ENCODE results near the gene TNFRSF19. TPM values are rescaled to one million over a fixed set of nuclear protein-coding genes. Genes with fewer than 3 reads are reported as not detected.

TNFRSF19 gene
- total and polyA plus RNA-seq, 2 donors from 2014 or later = 10.1 to 14.7 TPM

GRCh38 chr13:23703246-23703860, 133.1 kb downstream of the TNFRSF19 start:
- H3K4me3 ChIP-seq (ENCODE audit: low read length in 3 of 3) = no peak overlapping the region
- peak in 2 of 5 donors; percentile 48 to 82 for DNase-seq
- H3K36me3 ChIP-seq (ENCODE audit: control insufficient read depth in 2 of 3, insufficient read depth in 3 of 3, low read length in 3 of 3) = no peaks in the 10 kb centered on the region
- no peak for FAIRE-seq
- H3K27me3 ChIP-seq (ENCODE audit: control insufficient read depth, insufficient read depth, low read length) = no peaks in the 10 kb centered on the region
- H3K9ac ChIP-seq (ENCODE audit: low read length in 3 of 3) = no peak overlapping the region
- H3K4me1 ChIP-seq (ENCODE audit: control insufficient read depth in 2 of 3, insufficient read depth in 2 of 3, low read depth in 1 of 3, low read length in 3 of 3) = no peaks in the 10 kb centered on the region
- no peak overlapping the region for H3K27ac ChIP-seq (ENCODE audit: low read depth in 2 of 2, low read length in 2 of 2)
- H3K9me3 ChIP-seq (ENCODE audit: control insufficient read depth in 2 of 3, insufficient read depth in 1 of 3, low read length in 3 of 3) = no peaks in the 10 kb centered on the region
- TF ChIP-seq CTCF (IDR thresholded peaks at IDR 0.05; ENCODE audit: borderline replicate concordance, extremely low read depth, insufficient read depth) = no peak
- intact Hi-C loops (cut with DNase I) = no loop called here

DNA sequence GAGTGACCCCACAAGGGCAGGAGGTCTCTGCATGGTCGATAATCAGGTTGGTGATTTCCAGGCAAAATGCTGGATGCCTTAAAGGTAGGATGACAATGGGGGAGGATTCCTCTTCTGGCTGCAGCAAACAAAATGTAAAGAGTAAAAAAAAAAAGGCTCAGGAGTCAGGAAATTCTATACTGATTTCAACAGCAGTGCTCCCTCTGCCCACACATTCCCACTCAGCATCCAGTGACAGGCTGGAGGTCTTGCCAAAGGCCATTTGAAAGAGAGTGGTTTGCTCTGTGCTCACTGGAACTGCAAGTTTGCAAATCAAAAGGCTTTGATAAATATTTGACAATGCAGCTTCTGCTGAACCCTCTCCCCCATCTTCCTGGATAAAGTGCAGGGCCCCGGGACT, 135.4 kb downstream of the TNFRSF19 start:
- Histone ChIP-seq H3K9ac (ENCODE audit: low read length in 3 of 3) (no peak overlapping the region), H3K27ac (ENCODE audit: low read depth in 2 of 2, low read length in 2 of 2) (no peak overlapping the region), H3K4me1 (ENCODE audit: control insufficient read depth in 2 of 3, insufficient read depth in 2 of 3, low read depth in 1 of 3, low read length in 3 of 3) (no peaks in the 10 kb centered on the region), H3K4me3 (ENCODE audit: low read length in 3 of 3) (no peak overlapping the region), H3K27me3 (ENCODE audit: control insufficient read depth, insufficient read depth, low read length) (no peaks in the 10 kb centered on the region), H3K9me3 (ENCODE audit: control insufficient read depth in 2 of 3, insufficient read depth in 1 of 3, low read length in 3 of 3) (no peaks in the 10 kb centered on the region), H3K36me3 (ENCODE audit: control insufficient read depth in 2 of 3, insufficient read depth in 3 of 3, low read length in 3 of 3) (no peaks in the 10 kb centered on the region)
- TF ChIP-seq CTCF (IDR thresholded peaks at IDR 0.05; ENCODE audit: borderline replicate concordance, extremely low read depth, insufficient read depth) = no peak
- FAIRE-seq (no peak), DNase-seq (peak in 3 of 5 donors; percentile 73 to 86 (median 85))
- intact Hi-C loops (cut with DNase I) = no loop called here

DNA sequence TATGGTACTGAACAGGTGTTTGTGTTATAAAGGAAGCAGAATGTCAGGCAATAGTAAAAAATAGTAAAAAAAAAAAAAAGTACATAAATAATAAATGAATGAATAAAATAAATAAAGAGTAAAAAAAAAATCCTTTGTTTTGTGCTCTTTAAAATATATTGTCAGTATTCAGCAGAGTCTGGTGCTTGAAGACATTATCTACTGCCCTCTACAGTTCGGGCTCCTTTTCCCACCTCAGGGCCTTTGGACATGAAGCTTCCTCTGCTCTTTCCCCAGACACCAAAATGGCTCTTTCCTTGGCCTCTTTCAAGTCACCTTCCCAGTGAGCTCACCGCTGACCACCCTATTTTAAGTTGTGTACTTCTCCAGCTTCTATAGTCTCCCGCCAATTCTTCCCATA, 137.5 kb downstream of the TNFRSF19 start:
- H3K27me3 ChIP-seq (ENCODE audit: control insufficient read depth, insufficient read depth, low read length) = no peaks in the 10 kb centered on the region
- TF ChIP-seq CTCF (IDR thresholded peaks at IDR 0.05; ENCODE audit: borderline replicate concordance, extremely low read depth, insufficient read depth) = peak; percentile 31
- no peaks in the 10 kb centered on the region for H3K4me1 ChIP-seq (ENCODE audit: control insufficient read depth in 2 of 3, insufficient read depth in 2 of 3, low read depth in 1 of 3, low read length in 3 of 3)
- H3K9ac ChIP-seq (ENCODE audit: low read length in 3 of 3) = no peak overlapping the region
- no peak overlapping the region for H3K27ac ChIP-seq (ENCODE audit: low read depth in 2 of 2, low read length in 2 of 2)
- no peak overlapping the region for H3K4me3 ChIP-seq (ENCODE audit: low read length in 3 of 3)
- peaks cover 0 to 2% (median 0%) of the 10 kb centered on the region in 3 donors for H3K9me3 ChIP-seq (ENCODE audit: control insufficient read depth in 2 of 3, insufficient read depth in 1 of 3, low read length in 3 of 3)
- no peak for DNase-seq
- intact Hi-C loops (cut with DNase I) = no loop called here
- FAIRE-seq = peak; percentile 77
- H3K36me3 ChIP-seq (ENCODE audit: control insufficient read depth in 2 of 3, insufficient read depth in 3 of 3, low read length in 3 of 3) = no peaks in the 10 kb centered on the region

DNA sequence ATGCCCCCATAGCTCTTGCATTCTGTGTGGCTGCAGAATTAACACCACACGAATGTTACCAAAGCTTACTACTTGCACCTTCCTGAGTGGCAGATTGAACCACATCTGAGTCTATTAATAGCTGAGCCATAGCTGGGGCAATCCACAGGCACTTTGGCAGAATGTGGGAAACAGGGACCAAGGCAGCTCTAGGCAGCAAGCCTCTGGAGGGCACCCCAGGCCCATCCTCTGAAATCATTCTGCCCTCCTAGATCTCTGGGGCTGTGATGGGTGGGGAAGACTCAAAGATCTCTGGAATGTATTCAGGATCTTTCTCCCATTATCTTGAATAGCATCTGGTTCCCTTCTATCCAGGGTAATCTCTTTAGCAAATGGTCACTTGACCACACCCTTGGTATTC, 139.3 kb downstream of the TNFRSF19 start:
- FAIRE-seq = no peak

More for the DNA sequence above, 139.3 kb downstream of the TNFRSF19 start:
- Histone ChIP-seq H3K36me3 (ENCODE audit: control insufficient read depth in 2 of 3, insufficient read depth in 3 of 3, low read length in 3 of 3) (no peaks in the 10 kb centered on the region), H3K4me3 (ENCODE audit: low read length in 3 of 3) (no peak overlapping the region), H3K27ac (ENCODE audit: low read depth in 2 of 2, low read length in 2 of 2) (no peak overlapping the region), H3K9me3 (ENCODE audit: control insufficient read depth in 2 of 3, insufficient read depth in 1 of 3, low read length in 3 of 3) (peaks cover 0 to 2% (median 0%) of the 10 kb centered on the region in 3 donors), H3K4me1 (ENCODE audit: control insufficient read depth in 2 of 3, insufficient read depth in 2 of 3, low read depth in 1 of 3, low read length in 3 of 3) (no peaks in the 10 kb centered on the region), H3K9ac (ENCODE audit: low read length in 3 of 3) (no peak overlapping the region), H3K27me3 (ENCODE audit: control insufficient read depth, insufficient read depth, low read length) (no peaks in the 10 kb centered on the region)
- DNase-seq = no peak
- TF ChIP-seq CTCF (IDR thresholded peaks at IDR 0.05; ENCODE audit: borderline replicate concordance, extremely low read depth, insufficient read depth) = no peak
- intact Hi-C loops (cut with DNase I) = no loop called here

Data from kidney (tissue), 14 donors.